H1 (cell line): ENCODE data around the gene PTGES2. TPM values are rescaled to one million over a fixed set of nuclear protein-coding genes. Genes with fewer than 3 reads are reported as not detected.

Experiments used
- JUN ChIP-seq: IDR thresholded peaks from 2 replicates; pipeline ENCODE4 v1.6.1; 2011; ENCODE audit warnings: low read depth, mild to moderate bottlenecking, improper control_type of control experiment, low read length
- SIRT6 ChIP-seq: IDR thresholded peaks from one replicate; pipeline ENCODE4 v1.7.1; 2012; ENCODE audit warnings: low read length, inconsistent platforms
- SP1 ChIP-seq: IDR thresholded peaks from 2 replicates; pipeline ENCODE4 v1.6.1; 2011; ENCODE audit warnings: low read depth, low read length
- TAF7 ChIP-seq: optimal IDR thresholded peaks from 2 replicates; pipeline ENCODE3; 2011; ENCODE audit warnings: low read depth, mild to moderate bottlenecking, inconsistent platforms, low read length, moderate library complexity, borderline replicate concordance
- YY1 ChIP-seq: IDR thresholded peaks from 2 replicates; pipeline ENCODE4 v1.6.1; 2011; ENCODE audit warnings: low read depth, mild to moderate bottlenecking, low read length
- polyA plus RNA-seq, 7 experiments: library from polyadenylated mRNA; depleted of rRNA in 3 of 7; stranded (reverse) in 5 of 7; unstranded in 2 of 7; fragments of >200 nt in 5 of 7; fragments of 200-250 nt in 2 of 7; gene quantifications; 1 replicate in 5 of 7; 2 replicates in 1 of 7; 4 replicates in 1 of 7; pipeline versions ENCODE4 v1.2.1 to v1.2.3, GENCODE V29; 2011 to 2013; ENCODE audit warnings: missing spikeins in 2 of 7, mixed read lengths in 2 of 7
- total RNA-seq: library from RNA; stranded (reverse); fragmentation: NEBNext Ultra II Directional; extraction: Animal tissue kit (Norgen Biotek cat#: 25700); gene quantifications from 2 replicates; pipeline ENCODE4 v1.2.1, GENCODE V29; 2021
- TF ChIP-seq, protein P1 (sequence below): IDR thresholded peaks from 2 replicates; pipeline ENCODE4 v1.6.1; 2012; ENCODE audit warnings: inconsistent platforms

PTGES2 gene
- total and polyA plus RNA-seq, 2 of the 8 experiments (the other 6 are each of a cell fraction or from before 2014, with no cell fraction given): 80.7 to 81.2 TPM

DNA sequence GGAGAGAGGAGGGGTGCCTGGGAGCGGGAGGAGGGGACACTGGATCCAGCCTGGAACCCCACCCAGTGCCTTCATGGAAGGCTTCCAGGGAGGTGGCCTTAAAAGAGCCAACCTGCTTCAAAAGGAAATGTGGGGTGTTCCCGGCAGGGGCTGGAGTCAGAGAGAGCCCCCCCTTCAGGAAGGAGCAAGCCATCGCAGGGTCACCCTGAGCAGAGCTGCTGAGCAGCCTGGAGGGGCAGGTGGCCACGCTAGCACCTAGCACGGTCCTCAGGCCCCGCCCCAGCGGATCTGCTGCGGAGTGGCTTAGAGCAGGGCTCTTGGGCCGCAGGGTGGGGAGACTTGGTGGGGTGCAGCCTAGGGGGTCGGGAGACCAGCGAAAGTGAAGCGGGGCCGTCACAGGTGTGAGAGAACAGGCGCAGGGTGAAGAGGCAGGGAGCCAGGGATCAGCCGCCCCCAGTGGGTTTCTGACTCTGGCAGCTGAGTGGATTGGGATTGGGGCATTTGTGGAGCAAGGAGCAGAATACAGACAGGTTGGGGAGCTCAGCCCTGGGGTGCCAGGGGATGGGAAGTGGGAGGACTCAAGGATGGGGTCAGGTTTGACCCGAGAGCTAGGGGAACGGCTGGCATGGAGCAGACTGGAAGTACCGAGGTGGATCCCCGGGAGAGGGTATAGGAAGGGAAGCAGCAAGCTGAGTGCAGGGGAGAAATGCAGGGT, 23.2 kb upstream of the PTGES2 start (continued):
- TF ChIP-seq, protein P1, sequence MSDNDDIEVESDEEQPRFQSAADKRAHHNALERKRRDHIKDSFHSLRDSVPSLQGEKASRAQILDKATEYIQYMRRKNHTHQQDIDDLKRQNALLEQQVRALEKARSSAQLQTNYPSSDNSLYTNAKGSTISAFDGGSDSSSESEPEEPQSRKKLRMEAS: peak; percentile 62; the same call in 1 of the 2 replicates
- TF ChIP-seq SIRT6: no peak
- no peak; the same call in 1 of the 2 replicates for TF ChIP-seq SP1
- TF ChIP-seq YY1: 0 out of 2 replicates have a peak, but pooled peaks have one; percentile 13
- no peak for TF ChIP-seq JUN
- TF ChIP-seq TAF7: peak; percentile 26
